ENCODE results near the gene KCNAB1. TPM values are rescaled to one million over a fixed set of nuclear protein-coding genes. Genes with fewer than 3 reads are reported as not detected.

Gene KCNAB1
- polyA plus RNA-seq, 1 donor from 2014 or later, result 0.26 TPM

DNA sequence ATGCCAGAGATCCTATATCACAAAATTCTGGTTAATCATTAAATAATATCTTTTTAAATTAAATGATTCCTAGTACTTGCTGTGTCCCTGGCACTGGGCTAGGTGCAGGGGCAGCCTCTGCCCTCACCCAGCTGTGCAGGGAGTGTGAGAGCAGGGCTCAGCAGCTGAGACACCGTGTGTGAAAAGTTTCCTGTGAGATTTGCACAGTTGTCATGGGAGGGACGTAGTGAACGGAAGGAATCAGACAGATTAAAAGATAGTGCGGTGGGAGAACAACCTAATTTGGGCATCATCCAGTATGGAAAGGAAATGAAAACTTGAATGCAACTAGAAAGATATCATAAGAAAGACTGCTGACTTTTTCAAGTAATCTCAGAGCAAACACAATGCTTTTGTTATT, 230.4 kb downstream of the KCNAB1 start:
- Mint-ChIP-seq H3K27me3 (no peaks in the 10 kb centered on the region), H3K4me1 (peaks cover 0 to 4% (median 0%) of the 10 kb centered on the region in 3 donors), H3K9me3 (peaks cover 0 to 2% (median 0%) of the 10 kb centered on the region in 3 donors), H3K4me3 (no peak overlapping the region), H3K36me3 (no peaks in the 10 kb centered on the region), H3K27ac (no peak overlapping the region)

- Mint-ChIP-seq H3K27me3 (no peaks in the 10 kb centered on the region), H3K4me1 (peaks cover 0 to 4% (median 0%) of the 10 kb centered on the region in 3 donors), H3K36me3 (no peaks in the 10 kb centered on the region), H3K27ac (no peak overlapping the region), H3K9me3 (peaks cover 0 to 2% (median 0%) of the 10 kb centered on the region in 3 donors), H3K4me3 (no peak overlapping the region)
Observed at GRCh38 chr3:156351783-156352182, 231.4 kb downstream of the KCNAB1 start.

DNA sequence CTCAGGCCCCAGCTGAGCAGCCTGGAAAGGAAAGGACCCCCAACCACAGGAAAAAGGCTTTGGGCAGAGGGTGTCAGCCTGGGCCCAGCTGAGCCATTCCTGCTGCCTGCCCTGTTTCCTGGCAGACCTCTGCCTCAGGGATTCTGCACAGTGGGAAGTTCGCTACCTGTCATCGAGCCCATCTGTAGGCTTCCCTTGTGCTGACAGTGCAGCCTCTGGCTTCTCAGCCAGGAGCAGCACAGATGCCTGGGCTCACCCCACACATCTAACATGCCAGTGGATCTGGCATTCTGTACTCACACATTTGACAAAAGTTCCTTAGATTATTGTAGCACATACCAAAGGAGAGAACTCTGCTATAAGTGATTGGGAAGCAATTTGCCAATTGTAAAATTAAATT, 232.3 kb downstream of the KCNAB1 start:
- Mint-ChIP-seq H3K4me3 (no peak overlapping the region), H3K9me3 (peaks cover 0 to 2% (median 0%) of the 10 kb centered on the region in 3 donors), H3K27ac (peak overlapping the region in 1 of 3 donors; percentile 47), H3K36me3 (no peaks in the 10 kb centered on the region), H3K27me3 (no peaks in the 10 kb centered on the region), H3K4me1 (peaks cover 0 to 4% (median 0%) of the 10 kb centered on the region in 3 donors)

DNA sequence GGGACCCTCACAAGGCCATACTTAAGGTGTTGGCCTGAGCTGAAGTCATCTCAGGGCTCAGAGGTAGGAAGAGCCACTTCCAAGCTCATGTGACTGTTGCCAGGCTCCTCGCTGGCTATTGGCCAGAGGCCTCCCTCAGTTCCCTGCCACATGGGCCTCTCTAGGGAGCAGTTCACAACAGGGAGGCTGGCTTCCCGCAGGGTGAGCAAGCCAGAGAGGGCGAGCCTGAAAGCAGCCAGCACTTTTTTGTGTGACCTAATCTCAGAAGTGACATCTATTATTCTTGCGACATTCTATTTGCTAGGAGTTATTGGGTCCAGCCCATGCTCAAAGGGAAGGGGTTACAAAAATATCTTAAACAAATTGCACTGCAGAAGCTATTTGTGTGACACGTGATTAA, 233.2 kb downstream of the KCNAB1 start:
- peaks cover 0 to 4% (median 0%) of the 10 kb centered on the region in 3 donors for H3K4me1 Mint-ChIP-seq
- H3K27me3 Mint-ChIP-seq, result no peaks in the 10 kb centered on the region
- no peaks in the 10 kb centered on the region for H3K36me3 Mint-ChIP-seq
- H3K9me3 Mint-ChIP-seq, result peaks cover 0 to 2% (median 0%) of the 10 kb centered on the region in 3 donors
- H3K4me3 Mint-ChIP-seq, result no peak overlapping the region
- no peak overlapping the region for H3K27ac Mint-ChIP-seq

GRCh38 chr3:156356537-156357363, 236.4 kb downstream of the KCNAB1 start:
- Mint-ChIP-seq H3K4me3 (no peak overlapping the region), H3K4me1 (peaks cover 0 to 1% (median 0%) of the 10 kb centered on the region in 3 donors), H3K36me3 (no peaks in the 10 kb centered on the region), H3K9me3 (no peaks in the 10 kb centered on the region), H3K27ac (no peak overlapping the region), H3K27me3 (peaks cover 2% of the 10 kb centered on the region)

DNA sequence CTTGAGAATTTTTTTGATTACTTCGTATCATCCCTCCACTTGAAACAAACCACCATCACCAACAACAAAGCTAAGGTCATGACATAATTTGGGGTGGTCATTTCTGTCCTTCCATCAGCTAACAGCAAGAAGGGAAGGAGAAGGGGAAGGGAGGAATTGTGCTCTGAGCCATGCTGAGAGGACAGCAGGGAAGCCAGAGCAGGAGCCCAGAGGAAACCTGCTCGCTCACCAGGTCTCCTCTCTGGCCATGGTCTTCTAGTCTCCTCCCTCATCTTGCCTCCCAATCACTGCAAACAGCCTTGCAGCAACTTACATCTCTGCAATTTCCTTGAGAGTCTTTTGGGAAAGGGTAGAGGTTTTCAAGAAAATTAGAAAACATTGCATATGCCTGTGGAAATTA, 237.9 kb downstream of the KCNAB1 start:
- no peak overlapping the region for H3K4me3 Mint-ChIP-seq
- no peaks in the 10 kb centered on the region for H3K9me3 Mint-ChIP-seq
- H3K4me1 Mint-ChIP-seq, result peaks cover 0 to 1% (median 0%) of the 10 kb centered on the region in 3 donors
- H3K27ac Mint-ChIP-seq, result no peak overlapping the region
- peaks cover 3% of the 10 kb centered on the region for H3K36me3 Mint-ChIP-seq
- H3K27me3 Mint-ChIP-seq, result peaks cover 4% of the 10 kb centered on the region

GRCh38 chr3:156359368-156359767, 239.0 kb downstream of the KCNAB1 start:
- Mint-ChIP-seq H3K4me3 (no peak overlapping the region), H3K27me3 (peaks cover 5% of the 10 kb centered on the region), H3K9me3 (no peaks in the 10 kb centered on the region), H3K4me1 (peaks cover 0 to 1% (median 0%) of the 10 kb centered on the region in 3 donors), H3K27ac (no peak overlapping the region), H3K36me3 (peaks cover 3% of the 10 kb centered on the region)

DNA sequence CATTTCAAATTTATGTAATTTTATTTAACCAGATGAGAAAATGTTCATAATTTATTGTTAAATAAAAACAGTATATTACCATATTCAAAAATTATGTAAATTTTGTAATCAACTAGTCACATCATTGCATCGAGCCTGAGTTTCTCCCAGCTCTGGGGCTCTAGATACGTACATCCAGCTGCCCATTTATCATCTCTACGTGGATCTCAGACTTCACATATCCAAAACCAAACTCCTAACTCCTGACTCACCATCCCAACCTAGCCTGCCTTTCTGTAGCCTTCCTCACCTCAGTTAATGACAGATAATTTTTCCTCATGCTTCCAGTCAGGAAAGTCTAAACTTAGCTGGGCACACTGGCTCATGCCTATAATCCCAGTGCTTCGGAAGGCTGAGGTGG, 239.7 kb downstream of the KCNAB1 start:
- H3K27ac Mint-ChIP-seq, result no peak overlapping the region
- H3K36me3 Mint-ChIP-seq, result peaks cover 3% of the 10 kb centered on the region
- H3K9me3 Mint-ChIP-seq, result no peaks in the 10 kb centered on the region
- no peak overlapping the region for H3K4me3 Mint-ChIP-seq
- H3K4me1 Mint-ChIP-seq, result peaks cover 0 to 1% (median 0%) of the 10 kb centered on the region in 3 donors
- H3K27me3 Mint-ChIP-seq, result peaks cover 5% of the 10 kb centered on the region

- Mint-ChIP-seq H3K4me3 (no peak overlapping the region), H3K4me1 (peaks cover 0 to 1% (median 0%) of the 10 kb centered on the region in 3 donors), H3K27ac (no peak overlapping the region), H3K27me3 (peaks cover 6% of the 10 kb centered on the region), H3K9me3 (no peaks in the 10 kb centered on the region), H3K36me3 (peaks cover 3% of the 10 kb centered on the region)
Observed at GRCh38 chr3:156360963-156361362, 240.6 kb downstream of the KCNAB1 start.

DNA sequence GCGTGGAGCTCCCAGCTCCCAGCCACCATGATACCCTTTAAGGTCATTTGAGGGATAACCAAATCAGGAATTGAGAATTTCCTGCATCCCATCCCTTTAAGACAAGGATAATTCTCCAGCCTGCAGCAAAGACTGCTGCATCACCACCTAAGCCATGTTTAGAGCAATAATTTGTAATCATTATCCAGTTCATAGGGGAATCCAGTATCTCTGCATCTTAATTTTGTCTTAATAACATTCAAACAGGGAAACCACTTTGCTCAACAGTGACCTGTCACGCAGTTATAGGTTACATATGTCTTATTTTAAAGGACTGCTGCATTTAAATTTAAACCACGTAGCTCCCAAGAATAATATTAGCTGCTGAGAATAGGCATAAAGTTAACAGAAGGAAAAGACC, 246.2 kb downstream of the KCNAB1 start:
- H3K36me3 Mint-ChIP-seq, result peaks cover 3% of the 10 kb centered on the region
- no peaks in the 10 kb centered on the region for H3K9me3 Mint-ChIP-seq
- H3K27me3 Mint-ChIP-seq, result peaks cover 20% of the 10 kb centered on the region
- no peak overlapping the region for H3K27ac Mint-ChIP-seq
- H3K4me3 Mint-ChIP-seq, result no peak overlapping the region
- H3K4me1 Mint-ChIP-seq, result no peaks in the 10 kb centered on the region

GRCh38 chr3:156368189-156368588, 247.8 kb downstream of the KCNAB1 start:
- no peaks in the 10 kb centered on the region for H3K9me3 Mint-ChIP-seq
- no peak overlapping the region for H3K27ac Mint-ChIP-seq
- H3K4me1 Mint-ChIP-seq, result no peaks in the 10 kb centered on the region
- no peaks in the 10 kb centered on the region for H3K36me3 Mint-ChIP-seq
- H3K27me3 Mint-ChIP-seq, result peaks cover 18% of the 10 kb centered on the region
- no peak overlapping the region for H3K4me3 Mint-ChIP-seq

DNA sequence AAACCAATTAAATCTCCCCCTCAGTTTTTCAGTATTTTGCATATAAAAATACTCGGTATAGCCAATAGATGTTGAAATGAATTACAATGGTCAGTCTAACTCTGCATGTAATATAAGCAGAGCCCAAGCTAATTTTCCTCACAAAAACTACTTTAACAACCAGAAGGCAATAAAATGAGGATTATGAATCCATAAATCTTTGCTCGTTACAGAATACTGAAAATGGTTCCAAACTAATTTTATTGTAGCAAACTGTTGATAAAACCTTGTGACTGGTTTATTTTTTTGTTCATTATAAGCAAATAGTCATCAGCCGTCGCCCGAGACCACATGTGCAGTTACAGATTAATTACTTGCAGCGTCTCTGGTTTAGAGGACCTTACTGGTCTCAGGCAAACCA, 251.3 kb downstream of the KCNAB1 start:
- H3K27ac Mint-ChIP-seq, result no peak overlapping the region
- H3K4me3 Mint-ChIP-seq, result no peak overlapping the region
- H3K4me1 Mint-ChIP-seq, result peaks cover 0 to 1% (median 0%) of the 10 kb centered on the region in 3 donors
- H3K27me3 Mint-ChIP-seq, result peaks cover 21% of the 10 kb centered on the region
- H3K9me3 Mint-ChIP-seq, result no peaks in the 10 kb centered on the region
- H3K36me3 Mint-ChIP-seq, result no peaks in the 10 kb centered on the region

GRCh38 chr3:156373095-156373494, 252.7 kb downstream of the KCNAB1 start:
- Mint-ChIP-seq H3K4me3 (no peak overlapping the region), H3K27me3 (peaks cover 18% of the 10 kb centered on the region), H3K9me3 (no peaks in the 10 kb centered on the region), H3K27ac (no peak overlapping the region), H3K36me3 (no peaks in the 10 kb centered on the region), H3K4me1 (peaks cover 0 to 1% (median 0%) of the 10 kb centered on the region in 3 donors)

GRCh38 chr3:156373654-156374053, 253.3 kb downstream of the KCNAB1 start:
- H3K9me3 Mint-ChIP-seq, result no peaks in the 10 kb centered on the region
- H3K4me1 Mint-ChIP-seq, result peaks cover 0 to 1% (median 0%) of the 10 kb centered on the region in 3 donors
- no peaks in the 10 kb centered on the region for H3K36me3 Mint-ChIP-seq
- H3K27ac Mint-ChIP-seq, result no peak overlapping the region
- no peak overlapping the region for H3K4me3 Mint-ChIP-seq
- peaks cover 13% of the 10 kb centered on the region for H3K27me3 Mint-ChIP-seq

DNA sequence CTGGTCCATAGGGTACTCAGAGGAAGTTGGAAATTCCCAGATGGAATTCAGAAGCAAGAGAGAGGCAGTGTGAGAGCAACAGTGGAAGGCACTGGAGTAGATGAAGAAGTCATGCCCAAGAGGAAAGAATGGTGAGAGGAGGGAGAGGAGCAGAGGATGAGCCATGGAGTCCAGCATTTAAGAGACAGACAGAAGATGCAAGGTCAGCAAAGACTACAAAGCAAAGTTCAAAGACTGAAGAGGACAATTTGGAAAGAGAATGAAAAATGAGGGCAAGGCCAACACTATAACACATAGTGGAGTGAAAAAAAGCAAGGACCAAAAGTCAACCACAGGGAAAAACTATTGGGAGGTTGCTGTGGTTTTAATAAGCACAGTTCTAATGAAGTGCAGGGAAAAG, 255.8 kb downstream of the KCNAB1 start:
- Mint-ChIP-seq H3K27me3 (peaks cover 12% of the 10 kb centered on the region), H3K9me3 (no peaks in the 10 kb centered on the region)

GRCh38 chr3:156377266-156377665, 256.9 kb downstream of the KCNAB1 start:
- H3K4me3 Mint-ChIP-seq, result no peak overlapping the region
- no peak overlapping the region for H3K27ac Mint-ChIP-seq
- peaks cover 12% of the 10 kb centered on the region for H3K27me3 Mint-ChIP-seq

More for the DNA sequence above, 255.8 kb downstream of the KCNAB1 start:
- Mint-ChIP-seq H3K36me3 (no peaks in the 10 kb centered on the region), H3K27ac (no peak overlapping the region), H3K4me1 (peaks cover 0 to 2% (median 0%) of the 10 kb centered on the region in 3 donors), H3K4me3 (no peak overlapping the region)

More at GRCh38 chr3:156377266-156377665, 256.9 kb downstream of the KCNAB1 start:
- H3K4me1 Mint-ChIP-seq, result peaks cover 0 to 2% (median 0%) of the 10 kb centered on the region in 3 donors
- no peaks in the 10 kb centered on the region for H3K36me3 Mint-ChIP-seq
- H3K9me3 Mint-ChIP-seq, result no peaks in the 10 kb centered on the region

Data from IgD-negative memory B cell (primary cell).